HepG2 (cell line): Measurements from ENCODE around the gene EGFR. TPM values are rescaled to one million over a fixed set of nuclear protein-coding genes. Genes with fewer than 3 reads are reported as not detected.

Experiments used
- ATF1 ChIP-seq: IDR thresholded peaks from 2 replicates; pipeline ENCODE4 v1.6.1; 2016; ENCODE audit warnings: mild to moderate bottlenecking, control low read depth
- CENPT ChIP-seq: sonication (generic); formaldehyde crosslinking; IDR thresholded peaks from 2 replicates; pipeline ENCODE4 v1.8.0; 2022; ENCODE audit warnings: low read depth, mild to moderate bottlenecking, moderate library complexity, missing genetic modification reagents
- CREM ChIP-seq, 2 experiments: sonication (generic) in 1 of 2; formaldehyde crosslinking in 1 of 2; IDR thresholded peaks; 2 replicates each; pipeline versions ENCODE4 v1.4.0 to v1.6.1; 2016 to 2020; ENCODE audit warnings: antibody characterized with exemption in 1 of 2, mild to moderate bottlenecking in 1 of 2, missing genetic modification reagents in 1 of 2
- FOSL2 ChIP-seq: sonication (generic); formaldehyde crosslinking; IDR thresholded peaks from 2 replicates; pipeline ENCODE4 v1.4.0; 2020; ENCODE audit warnings: missing genetic modification reagents
- HDAC1 ChIP-seq: sonication (generic); formaldehyde crosslinking; IDR thresholded peaks from 2 replicates; pipeline ENCODE4 v1.5.1; 2020; ENCODE audit warnings: mild to moderate bottlenecking, missing genetic modification reagents
- JUND ChIP-seq: sonication (generic); formaldehyde crosslinking; IDR thresholded peaks from 2 replicates; pipeline ENCODE4 v1.8.0; 2022; ENCODE audit warnings: mild to moderate bottlenecking, missing genetic modification reagents
- LCORL ChIP-seq, 2 experiments: fragments of 450-650 bp in 1 of 2; sonication (generic) in 1 of 2; formaldehyde crosslinking in 1 of 2; IDR thresholded peaks; 2 replicates each; pipeline versions ENCODE4 v1.5.0 to v1.6.1; 2017 to 2020; ENCODE audit warnings: antibody characterized with exemption in 1 of 2, missing genetic modification reagents in 1 of 2
- MAF1 ChIP-seq: sonication (generic); formaldehyde crosslinking; IDR thresholded peaks from 2 replicates; pipeline ENCODE4 v1.5.0; 2020; ENCODE audit warnings: missing genetic modification reagents, borderline replicate concordance
- MAFF ChIP-seq: IDR thresholded peaks from 2 replicates; pipeline ENCODE4 v1.6.1; 2011; ENCODE audit warnings: low read depth, low read length, improper control_type of control experiment
- MED1 ChIP-seq: sonication (generic); formaldehyde crosslinking; IDR thresholded peaks from 2 replicates; pipeline ENCODE4 v1.4.0; 2020; ENCODE audit warnings: missing genetic modification reagents
- NR2F2 ChIP-seq: IDR thresholded peaks from 2 replicates; pipeline ENCODE4 v1.6.1; 2012; ENCODE audit warnings: low read depth, inconsistent platforms, borderline replicate concordance
- PITX1 ChIP-seq: sonication (generic); formaldehyde crosslinking; IDR thresholded peaks from 2 replicates; pipeline ENCODE4 v1.5.1; 2020; ENCODE audit warnings: mild to moderate bottlenecking, missing genetic modification reagents
- RARA ChIP-seq: IDR thresholded peaks from 2 replicates; pipeline ENCODE4 v1.6.1; 2016; ENCODE audit warnings: missing genetic modification reagents, missing compliant biosample characterization
- RXRB ChIP-seq: IDR thresholded peaks from 2 replicates; pipeline ENCODE4 v1.6.1; 2016; ENCODE audit warnings: borderline replicate concordance, missing genetic modification reagents, missing compliant biosample characterization
- ZFP62 ChIP-seq: sonication (generic); formaldehyde crosslinking; IDR thresholded peaks from 2 replicates; pipeline ENCODE4 v1.4.0; 2020; ENCODE audit warnings: missing genetic modification reagents
- ZNF652 ChIP-seq: IDR thresholded peaks from 2 replicates; pipeline ENCODE4 v1.6.1; 2016; ENCODE audit warnings: low read depth, borderline replicate concordance
- polyA plus RNA-seq, 8 experiments: library from polyadenylated mRNA; depleted of rRNA in 3 of 8; stranded (reverse) in 7 of 8; unstranded in 1 of 8; fragments of >200 nt; fragmentation: Illumina TruSeq in 4 of 8; extraction: Trizol in 4 of 8; gene quantifications; 2 replicates each; pipeline versions ENCODE4 v1.2.1 to v1.2.3, GENCODE V29; 2011 to 2016; ENCODE audit warnings: low read depth in 4 of 8, missing spikeins in 1 of 8, mixed read lengths in 1 of 8; ENCODE audit not compliant: insufficient read depth in 1 of 8
- total RNA-seq, 5 experiments: library from RNA; depleted of rRNA; stranded (reverse); fragments of >200 nt; fragmentation: Illumina TruSeq; extraction: Trizol; gene quantifications; 2 replicates each; pipeline ENCODE4 v1.2.3, GENCODE V29; 2016; ENCODE audit warnings: low read depth in 1 of 5
- TF ChIP-seq, protein P1 (sequence below): sonication (generic); formaldehyde crosslinking; IDR thresholded peaks from 2 replicates; pipeline ENCODE4 v1.8.1; 2022; ENCODE audit warnings: low read depth, mild to moderate bottlenecking, missing genetic modification reagents
- TF ChIP-seq, protein P2 (sequence below): sonication (generic); formaldehyde crosslinking; IDR thresholded peaks from 2 replicates; pipeline ENCODE4 v1.5.1; 2020; ENCODE audit warnings: mild to moderate bottlenecking, missing genetic modification reagents, borderline replicate concordance
- TF ChIP-seq, protein P3 (sequence below): sonication (generic); formaldehyde crosslinking; IDR thresholded peaks from 2 replicates; pipeline ENCODE4 v1.4.0; 2020; ENCODE audit warnings: missing genetic modification reagents
- TF ChIP-seq, protein P4 (sequence below): IDR thresholded peaks from 2 replicates; pipeline ENCODE4 v1.6.1; 2018; ENCODE audit warnings: missing genetic modification reagents

The EGFR gene
- total and polyA plus RNA-seq, 2 of the 13 experiments (the other 11 are each of a cell fraction or from before 2014, with no cell fraction given): 7.0 to 10.0 TPM

DNA sequence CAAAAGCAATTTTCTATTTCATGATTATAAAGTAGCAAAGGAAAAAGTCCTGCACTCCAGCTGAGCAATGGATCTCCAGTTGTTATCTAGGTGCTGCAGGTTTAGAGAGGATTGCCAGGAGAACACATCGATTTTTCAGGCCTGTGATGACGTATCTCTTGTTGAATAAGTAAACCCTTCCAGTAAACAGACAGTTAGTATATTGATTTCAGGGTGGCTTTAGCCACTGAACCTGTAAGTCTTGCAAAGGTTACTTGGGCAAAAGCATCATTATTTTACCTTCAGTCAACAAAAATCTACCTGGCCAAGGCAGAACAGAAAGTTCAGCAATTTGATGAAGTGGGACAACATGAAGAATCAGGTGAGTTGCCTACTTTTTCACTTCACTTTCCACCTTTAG is 12.3 kb downstream of the EGFR start (continued):
- peak; percentile 80 for TF ChIP-seq RXRB (CRISPR knock-in tag)
- TF ChIP-seq, protein P1, sequence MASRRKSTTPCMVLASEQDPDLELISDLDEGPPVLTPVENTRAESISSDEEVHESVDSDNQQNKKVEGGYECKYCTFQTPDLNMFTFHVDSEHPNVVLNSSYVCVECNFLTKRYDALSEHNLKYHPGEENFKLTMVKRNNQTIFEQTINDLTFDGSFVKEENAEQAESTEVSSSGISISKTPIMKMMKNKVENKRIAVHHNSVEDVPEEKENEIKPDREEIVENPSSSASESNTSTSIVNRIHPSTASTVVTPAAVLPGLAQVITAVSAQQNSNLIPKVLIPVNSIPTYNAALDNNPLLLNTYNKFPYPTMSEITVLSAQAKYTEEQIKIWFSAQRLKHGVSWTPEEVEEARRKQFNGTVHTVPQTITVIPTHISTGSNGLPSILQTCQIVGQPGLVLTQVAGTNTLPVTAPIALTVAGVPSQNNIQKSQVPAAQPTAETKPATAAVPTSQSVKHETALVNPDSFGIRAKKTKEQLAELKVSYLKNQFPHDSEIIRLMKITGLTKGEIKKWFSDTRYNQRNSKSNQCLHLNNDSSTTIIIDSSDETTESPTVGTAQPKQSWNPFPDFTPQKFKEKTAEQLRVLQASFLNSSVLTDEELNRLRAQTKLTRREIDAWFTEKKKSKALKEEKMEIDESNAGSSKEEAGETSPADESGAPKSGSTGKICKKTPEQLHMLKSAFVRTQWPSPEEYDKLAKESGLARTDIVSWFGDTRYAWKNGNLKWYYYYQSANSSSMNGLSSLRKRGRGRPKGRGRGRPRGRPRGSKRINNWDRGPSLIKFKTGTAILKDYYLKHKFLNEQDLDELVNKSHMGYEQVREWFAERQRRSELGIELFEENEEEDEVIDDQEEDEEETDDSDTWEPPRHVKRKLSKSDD (CRISPR knock-in tag): no peak
- TF ChIP-seq ATF1 (CRISPR knock-in tag): peak; percentile 81
- peak; percentile 58; the same call in 1 of the 2 replicates for TF ChIP-seq PITX1
- peak; percentile 78 for TF ChIP-seq HDAC1 (CRISPR knock-in tag)
- 0 out of 2 replicates have a peak, but pooled peaks have one; percentile 22 for TF ChIP-seq MAFF
- peak; percentile 57; the same call in 1 of the 2 replicates for TF ChIP-seq MED1 (CRISPR knock-in tag)
- peak; percentile 80 for TF ChIP-seq JUND (CRISPR knock-in tag)
- peak; percentile 84 for TF ChIP-seq RARA
- TF ChIP-seq, protein P2, sequence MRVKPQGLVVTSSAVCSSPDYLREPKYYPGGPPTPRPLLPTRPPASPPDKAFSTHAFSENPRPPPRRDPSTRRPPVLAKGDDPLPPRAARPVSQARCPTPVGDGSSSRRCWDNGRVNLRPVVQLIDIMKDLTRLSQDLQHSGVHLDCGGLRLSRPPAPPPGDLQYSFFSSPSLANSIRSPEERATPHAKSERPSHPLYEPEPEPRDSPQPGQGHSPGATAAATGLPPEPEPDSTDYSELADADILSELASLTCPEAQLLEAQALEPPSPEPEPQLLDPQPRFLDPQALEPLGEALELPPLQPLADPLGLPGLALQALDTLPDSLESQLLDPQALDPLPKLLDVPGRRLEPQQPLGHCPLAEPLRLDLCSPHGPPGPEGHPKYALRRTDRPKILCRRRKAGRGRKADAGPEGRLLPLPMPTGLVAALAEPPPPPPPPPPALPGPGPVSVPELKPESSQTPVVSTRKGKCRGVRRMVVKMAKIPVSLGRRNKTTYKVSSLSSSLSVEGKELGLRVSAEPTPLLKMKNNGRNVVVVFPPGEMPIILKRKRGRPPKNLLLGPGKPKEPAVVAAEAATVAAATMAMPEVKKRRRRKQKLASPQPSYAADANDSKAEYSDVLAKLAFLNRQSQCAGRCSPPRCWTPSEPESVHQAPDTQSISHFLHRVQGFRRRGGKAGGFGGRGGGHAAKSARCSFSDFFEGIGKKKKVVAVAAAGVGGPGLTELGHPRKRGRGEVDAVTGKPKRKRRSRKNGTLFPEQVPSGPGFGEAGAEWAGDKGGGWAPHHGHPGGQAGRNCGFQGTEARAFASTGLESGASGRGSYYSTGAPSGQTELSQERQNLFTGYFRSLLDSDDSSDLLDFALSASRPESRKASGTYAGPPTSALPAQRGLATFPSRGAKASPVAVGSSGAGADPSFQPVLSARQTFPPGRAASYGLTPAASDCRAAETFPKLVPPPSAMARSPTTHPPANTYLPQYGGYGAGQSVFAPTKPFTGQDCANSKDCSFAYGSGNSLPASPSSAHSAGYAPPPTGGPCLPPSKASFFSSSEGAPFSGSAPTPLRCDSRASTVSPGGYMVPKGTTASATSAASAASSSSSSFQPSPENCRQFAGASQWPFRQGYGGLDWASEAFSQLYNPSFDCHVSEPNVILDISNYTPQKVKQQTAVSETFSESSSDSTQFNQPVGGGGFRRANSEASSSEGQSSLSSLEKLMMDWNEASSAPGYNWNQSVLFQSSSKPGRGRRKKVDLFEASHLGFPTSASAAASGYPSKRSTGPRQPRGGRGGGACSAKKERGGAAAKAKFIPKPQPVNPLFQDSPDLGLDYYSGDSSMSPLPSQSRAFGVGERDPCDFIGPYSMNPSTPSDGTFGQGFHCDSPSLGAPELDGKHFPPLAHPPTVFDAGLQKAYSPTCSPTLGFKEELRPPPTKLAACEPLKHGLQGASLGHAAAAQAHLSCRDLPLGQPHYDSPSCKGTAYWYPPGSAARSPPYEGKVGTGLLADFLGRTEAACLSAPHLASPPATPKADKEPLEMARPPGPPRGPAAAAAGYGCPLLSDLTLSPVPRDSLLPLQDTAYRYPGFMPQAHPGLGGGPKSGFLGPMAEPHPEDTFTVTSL (CRISPR knock-in tag): peak; percentile 86; the same call in 1 of the 2 replicates
- TF ChIP-seq FOSL2: peak; percentile 54
- TF ChIP-seq, protein P3, sequence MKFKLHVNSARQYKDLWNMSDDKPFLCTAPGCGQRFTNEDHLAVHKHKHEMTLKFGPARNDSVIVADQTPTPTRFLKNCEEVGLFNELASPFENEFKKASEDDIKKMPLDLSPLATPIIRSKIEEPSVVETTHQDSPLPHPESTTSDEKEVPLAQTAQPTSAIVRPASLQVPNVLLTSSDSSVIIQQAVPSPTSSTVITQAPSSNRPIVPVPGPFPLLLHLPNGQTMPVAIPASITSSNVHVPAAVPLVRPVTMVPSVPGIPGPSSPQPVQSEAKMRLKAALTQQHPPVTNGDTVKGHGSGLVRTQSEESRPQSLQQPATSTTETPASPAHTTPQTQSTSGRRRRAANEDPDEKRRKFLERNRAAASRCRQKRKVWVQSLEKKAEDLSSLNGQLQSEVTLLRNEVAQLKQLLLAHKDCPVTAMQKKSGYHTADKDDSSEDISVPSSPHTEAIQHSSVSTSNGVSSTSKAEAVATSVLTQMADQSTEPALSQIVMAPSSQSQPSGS (CRISPR knock-in tag): peak; percentile 92
- no peak for TF ChIP-seq MAF1 (CRISPR knock-in tag)
- no peak for TF ChIP-seq CENPT (CRISPR knock-in tag)
- TF ChIP-seq ZFP62 (CRISPR knock-in tag): no peak
- TF ChIP-seq LCORL (IDR thresholded peaks at IDR 0.05): no peak
- peak; percentile 58; the same call in 1 of the 2 replicates for TF ChIP-seq LCORL (CRISPR knock-in tag; IDR thresholded peaks at IDR 0.05)
- TF ChIP-seq NR2F2: 0 out of 2 replicates have a peak, but pooled peaks have one; percentile 50
- TF ChIP-seq CREM (IDR thresholded peaks at IDR 0.05): peak; percentile 90
- TF ChIP-seq CREM (CRISPR knock-in tag; IDR thresholded peaks at IDR 0.05): no peak
- peak; percentile 26; the same call in 1 of the 2 replicates for TF ChIP-seq ZNF652 (CRISPR knock-in tag)
- TF ChIP-seq, protein P4, sequence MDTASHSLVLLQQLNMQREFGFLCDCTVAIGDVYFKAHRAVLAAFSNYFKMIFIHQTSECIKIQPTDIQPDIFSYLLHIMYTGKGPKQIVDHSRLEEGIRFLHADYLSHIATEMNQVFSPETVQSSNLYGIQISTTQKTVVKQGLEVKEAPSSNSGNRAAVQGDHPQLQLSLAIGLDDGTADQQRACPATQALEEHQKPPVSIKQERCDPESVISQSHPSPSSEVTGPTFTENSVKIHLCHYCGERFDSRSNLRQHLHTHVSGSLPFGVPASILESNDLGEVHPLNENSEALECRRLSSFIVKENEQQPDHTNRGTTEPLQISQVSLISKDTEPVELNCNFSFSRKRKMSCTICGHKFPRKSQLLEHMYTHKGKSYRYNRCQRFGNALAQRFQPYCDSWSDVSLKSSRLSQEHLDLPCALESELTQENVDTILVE (CRISPR knock-in tag): 0 out of 2 replicates have a peak, but pooled peaks have one; percentile 21
